VCaP (cell line): ENCODE data around the gene ACTN2.

ENCODE experiments used
- H3K27ac ChIP-seq: fragments of 450-650 bp; 2 replicates; pipeline ENCODE4 v1.5.1; 2017
- TF ChIP-seq, protein P1 (sequence below): fragments of 450-650 bp; conservative IDR thresholded peaks from 2 replicates; pipeline ENCODE4 v1.5.1; 2017; ENCODE audit warnings: mild to moderate bottlenecking, moderate library complexity

Gene ACTN2

DNA sequence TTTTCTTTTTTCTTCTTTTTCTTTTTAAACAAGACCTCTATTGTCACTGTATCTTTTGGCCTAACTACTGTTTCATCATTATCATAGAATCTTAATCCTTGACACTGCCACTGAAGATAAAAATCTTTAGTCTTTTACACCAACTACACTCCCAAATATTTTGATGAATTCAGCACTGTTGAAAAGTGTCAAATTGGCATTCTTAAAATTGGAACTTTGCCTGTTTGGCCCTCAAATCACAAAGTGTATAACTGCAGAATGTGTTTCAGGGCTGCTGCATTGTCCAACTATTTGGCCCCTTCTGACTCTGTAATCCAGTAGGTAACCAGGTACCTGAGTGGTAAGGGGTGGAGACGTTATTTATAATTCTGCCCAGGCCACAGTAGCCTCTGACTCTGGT lies 34.3 kb downstream of the ACTN2 start:
- H3K27ac ChIP-seq, result no peak overlapping the region

DNA sequence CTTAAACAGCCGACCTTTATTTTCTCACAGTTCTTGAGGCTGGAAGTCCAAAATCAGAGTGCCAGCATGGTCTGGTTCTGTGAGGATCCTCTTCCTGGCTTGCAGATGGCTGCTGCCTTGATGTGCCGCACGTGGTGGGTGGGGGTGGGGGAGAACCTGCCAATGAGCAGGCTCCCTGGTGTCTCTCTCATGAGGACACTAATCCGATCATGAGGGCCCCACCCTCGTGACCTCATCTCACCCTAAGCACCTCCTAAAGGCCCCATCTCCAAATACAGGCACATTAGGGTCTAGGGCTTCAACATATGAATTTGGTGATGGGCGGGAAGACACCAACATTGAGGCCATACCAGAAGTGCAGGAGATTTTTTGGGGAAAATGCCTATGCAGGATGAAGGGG lies 37.8 kb downstream of the ACTN2 start:
- TF ChIP-seq, protein P1, sequence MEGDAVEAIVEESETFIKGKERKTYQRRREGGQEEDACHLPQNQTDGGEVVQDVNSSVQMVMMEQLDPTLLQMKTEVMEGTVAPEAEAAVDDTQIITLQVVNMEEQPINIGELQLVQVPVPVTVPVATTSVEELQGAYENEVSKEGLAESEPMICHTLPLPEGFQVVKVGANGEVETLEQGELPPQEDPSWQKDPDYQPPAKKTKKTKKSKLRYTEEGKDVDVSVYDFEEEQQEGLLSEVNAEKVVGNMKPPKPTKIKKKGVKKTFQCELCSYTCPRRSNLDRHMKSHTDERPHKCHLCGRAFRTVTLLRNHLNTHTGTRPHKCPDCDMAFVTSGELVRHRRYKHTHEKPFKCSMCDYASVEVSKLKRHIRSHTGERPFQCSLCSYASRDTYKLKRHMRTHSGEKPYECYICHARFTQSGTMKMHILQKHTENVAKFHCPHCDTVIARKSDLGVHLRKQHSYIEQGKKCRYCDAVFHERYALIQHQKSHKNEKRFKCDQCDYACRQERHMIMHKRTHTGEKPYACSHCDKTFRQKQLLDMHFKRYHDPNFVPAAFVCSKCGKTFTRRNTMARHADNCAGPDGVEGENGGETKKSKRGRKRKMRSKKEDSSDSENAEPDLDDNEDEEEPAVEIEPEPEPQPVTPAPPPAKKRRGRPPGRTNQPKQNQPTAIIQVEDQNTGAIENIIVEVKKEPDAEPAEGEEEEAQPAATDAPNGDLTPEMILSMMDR, result no peak
- H3K27ac ChIP-seq, result no peak overlapping the region

More for the DNA sequence above, 34.3 kb downstream of the ACTN2 start:
- TF ChIP-seq, protein P1, result no peak

DNA sequence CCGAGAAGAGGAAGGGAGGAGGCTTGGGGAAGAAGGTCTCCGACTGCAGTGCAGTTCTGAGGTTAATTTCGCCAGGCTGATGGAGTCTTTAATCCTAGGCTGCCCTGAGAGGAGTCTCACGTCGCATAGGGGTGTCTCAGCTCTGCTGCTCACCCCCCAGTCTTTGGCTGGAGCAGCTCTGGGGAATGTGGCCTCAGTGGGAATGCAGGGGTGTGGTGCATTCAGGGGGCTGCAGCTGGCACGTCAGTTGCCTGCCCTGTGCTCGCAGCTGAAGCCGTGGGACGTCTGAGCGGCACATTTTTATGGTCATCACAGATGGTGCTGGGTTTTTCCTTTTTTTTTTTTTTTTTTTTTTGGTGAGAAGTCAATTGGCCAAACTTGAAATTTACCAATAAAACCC lies 38.2 kb downstream of the ACTN2 start:
- H3K27ac ChIP-seq, result no peak overlapping the region
- TF ChIP-seq, protein P1, result no peak

DNA sequence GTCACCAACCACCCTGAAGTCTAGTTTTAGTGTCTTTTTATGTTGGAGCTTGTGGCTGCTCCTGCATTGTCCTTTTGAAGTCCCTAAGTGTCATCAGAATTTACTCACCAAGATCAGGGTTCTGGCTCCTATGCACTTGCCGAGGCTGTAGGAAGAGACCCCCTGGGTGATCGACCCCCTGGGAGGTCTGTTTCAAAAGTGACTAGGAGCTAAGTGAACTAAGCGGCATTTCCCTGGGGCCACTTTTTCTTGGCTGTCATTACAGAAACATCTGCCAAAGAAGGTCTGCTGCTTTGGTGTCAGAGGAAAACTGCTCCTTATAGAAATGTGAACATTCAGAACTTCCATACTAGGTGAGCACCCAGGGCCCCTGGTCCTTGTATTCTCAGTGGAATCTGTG lies 39.4 kb downstream of the ACTN2 start:
- H3K27ac ChIP-seq, result no peak overlapping the region
- TF ChIP-seq, protein P1, result no peak

DNA sequence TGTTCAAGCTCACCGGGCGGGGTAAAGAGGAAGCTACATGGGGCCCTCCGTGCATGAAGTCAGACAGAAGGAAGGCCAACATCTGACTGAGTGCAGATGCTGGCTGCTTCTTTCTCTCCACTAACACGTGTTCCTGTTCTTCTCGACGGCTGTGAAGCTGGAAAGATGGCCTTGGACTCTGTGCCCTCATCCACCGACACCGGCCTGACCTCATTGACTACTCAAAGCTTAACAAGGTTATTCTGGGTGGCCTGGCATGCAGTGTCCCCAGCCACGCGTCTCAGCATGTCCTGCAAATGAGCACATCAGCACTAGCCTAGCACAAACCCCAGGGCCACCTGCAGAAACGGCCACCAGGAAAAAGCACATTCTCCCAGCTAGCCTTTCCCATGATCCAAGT lies 41.2 kb downstream of the ACTN2 start:
- H3K27ac ChIP-seq, result no peak overlapping the region
- TF ChIP-seq, protein P1, result no peak

DNA sequence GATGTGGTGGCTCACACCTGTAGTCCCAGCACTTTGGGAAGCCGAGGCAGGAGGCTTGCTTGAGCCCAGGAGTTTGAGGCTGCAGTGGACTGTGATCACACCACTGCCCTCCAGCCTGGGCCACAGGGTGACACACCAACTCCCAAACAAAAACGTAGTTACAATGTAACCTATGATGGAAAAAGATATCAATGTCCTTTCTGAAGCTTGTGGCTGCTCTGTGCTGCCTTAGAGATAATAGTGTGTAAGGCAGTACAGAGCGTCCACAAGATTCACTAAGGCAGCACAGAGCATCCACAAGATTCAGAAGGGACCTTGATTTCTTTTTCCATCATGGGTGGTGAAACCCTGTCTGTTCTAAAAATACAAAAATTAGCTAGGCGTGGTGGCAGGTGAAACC lies 42.5 kb downstream of the ACTN2 start:
- no peak overlapping the region for H3K27ac ChIP-seq
- TF ChIP-seq, protein P1, result no peak

DNA sequence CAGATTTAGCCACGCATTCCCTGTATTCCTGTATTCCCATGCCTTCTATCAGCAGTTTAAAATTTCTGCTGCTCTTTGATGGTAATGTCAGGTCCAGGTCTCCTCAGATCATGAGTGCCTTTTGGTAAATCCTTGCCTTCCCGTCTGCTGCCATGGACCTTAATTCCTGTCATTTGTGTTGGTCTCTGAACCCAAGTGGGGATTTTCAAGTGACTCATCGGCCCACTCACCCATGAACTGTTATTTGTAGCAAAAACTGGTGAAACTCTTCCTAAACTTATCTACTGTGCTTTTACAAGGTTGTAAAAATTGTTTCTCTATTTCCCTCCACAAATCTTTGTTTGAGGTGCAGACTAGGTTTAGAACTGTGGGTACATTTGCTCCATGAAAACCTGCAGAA lies 47.4 kb downstream of the ACTN2 start:
- TF ChIP-seq, protein P1, result no peak
- no peak overlapping the region for H3K27ac ChIP-seq
